G401 (cell line): ENCODE measurements around the gene CAMSAP3. TPM values are rescaled to one million over a fixed set of nuclear protein-coding genes. Genes with fewer than 3 reads are reported as not detected.
A peak's percentile ranks its signal among the peaks of the same experiment; 100 is the strongest.

Source experiments
- DNase-seq: peaks from one replicate; pipeline ENCODE4 v3.0.0-alpha.2; 2015; ENCODE audit warnings: low spot score
- in situ Hi-C: cut with HindIII; loops from 2 replicates; pipeline ENCODE4 v1.10.0; 2016; ENCODE audit warnings: low sequenced_read_pairs, mixed read lengths
- total RNA-seq: library from RNA; depleted of rRNA; stranded (reverse); fragments of >200 nt; shearing (Covaris generic); gene quantifications from 2 replicates; pipeline ENCODE4 v1.2.3, GENCODE V29; 2014

Gene CAMSAP3
- total RNA-seq, 1 experiment from 2014 or later: 3.3 TPM

DNA sequence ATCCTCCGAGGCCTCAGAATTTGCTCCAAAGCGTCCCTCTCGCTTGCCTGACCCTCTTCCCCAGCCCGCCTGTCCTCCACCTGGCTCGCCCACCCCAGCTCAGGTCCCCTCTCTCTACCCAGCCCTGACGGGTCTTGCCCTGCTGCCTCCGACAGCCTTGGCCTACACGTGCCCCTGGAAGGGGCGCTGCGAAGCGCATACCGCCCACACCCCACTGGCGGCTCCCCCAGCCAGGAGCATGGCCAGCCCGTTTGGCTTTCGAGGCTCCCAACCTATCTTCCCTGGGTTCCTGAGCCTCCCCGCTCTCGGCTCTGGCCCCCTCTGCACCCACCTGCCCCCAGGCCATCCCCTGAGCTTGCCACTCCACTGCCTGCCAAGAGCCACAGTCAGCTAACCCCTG lies 29.1 kb downstream of the CAMSAP3 start:
- in situ Hi-C loops: no loop called here

DNA sequence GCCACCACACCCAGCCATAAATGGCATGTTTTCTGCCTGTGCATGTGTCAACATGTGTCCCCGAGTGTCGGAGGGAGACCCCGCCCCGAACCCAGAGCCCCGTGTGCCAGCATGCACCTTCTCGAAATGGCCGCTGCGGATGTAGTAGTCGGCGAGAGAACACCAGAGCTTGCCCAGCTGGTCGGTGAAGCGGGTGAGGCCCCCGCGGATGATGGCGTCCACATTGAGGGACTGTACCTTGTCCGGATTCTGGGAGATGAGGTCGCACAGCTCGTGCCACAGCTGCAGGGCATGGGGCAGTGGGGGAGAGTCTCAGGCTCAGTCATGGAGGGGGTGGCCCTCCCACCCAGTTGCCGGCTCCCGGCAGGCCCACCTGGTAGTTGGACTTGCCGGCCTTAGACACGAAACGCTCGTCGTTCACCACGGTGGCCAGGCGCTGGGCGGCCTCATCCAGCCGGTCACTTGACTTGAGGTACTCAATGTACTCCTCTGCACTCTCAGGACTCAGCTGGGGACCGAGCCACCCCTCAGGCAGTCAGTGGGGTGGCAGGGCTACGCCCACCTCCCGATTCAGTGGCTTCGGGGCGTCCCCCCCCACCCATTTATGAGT lies 30.2 kb downstream of the CAMSAP3 start:
- no peak for DNase-seq
- in situ Hi-C loops: no loop called here

More for the DNA sequence above, 29.1 kb downstream of the CAMSAP3 start:
- DNase-seq: no peak

DNA sequence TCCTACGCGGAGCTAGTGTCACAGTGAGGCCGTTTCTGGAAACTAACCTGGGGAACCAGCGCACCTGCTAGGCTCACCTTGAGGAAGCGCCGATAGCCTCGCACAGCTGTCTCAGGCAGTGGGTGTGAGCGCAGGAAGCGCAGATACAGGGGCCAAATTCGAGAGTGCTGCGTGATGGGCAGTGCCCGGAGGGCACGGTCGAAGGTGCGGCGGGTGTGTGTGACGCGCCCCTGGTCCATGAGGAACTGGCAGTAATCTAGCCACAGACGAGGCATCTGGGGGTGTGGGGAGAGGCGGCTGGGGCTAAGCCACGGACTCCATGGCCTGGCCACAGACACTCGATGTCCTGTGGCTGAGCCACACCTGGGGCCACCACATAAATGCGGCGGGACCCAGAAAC lies 31.5 kb downstream of the CAMSAP3 start:
- no peak for DNase-seq
- in situ Hi-C loops: no loop called here

DNA sequence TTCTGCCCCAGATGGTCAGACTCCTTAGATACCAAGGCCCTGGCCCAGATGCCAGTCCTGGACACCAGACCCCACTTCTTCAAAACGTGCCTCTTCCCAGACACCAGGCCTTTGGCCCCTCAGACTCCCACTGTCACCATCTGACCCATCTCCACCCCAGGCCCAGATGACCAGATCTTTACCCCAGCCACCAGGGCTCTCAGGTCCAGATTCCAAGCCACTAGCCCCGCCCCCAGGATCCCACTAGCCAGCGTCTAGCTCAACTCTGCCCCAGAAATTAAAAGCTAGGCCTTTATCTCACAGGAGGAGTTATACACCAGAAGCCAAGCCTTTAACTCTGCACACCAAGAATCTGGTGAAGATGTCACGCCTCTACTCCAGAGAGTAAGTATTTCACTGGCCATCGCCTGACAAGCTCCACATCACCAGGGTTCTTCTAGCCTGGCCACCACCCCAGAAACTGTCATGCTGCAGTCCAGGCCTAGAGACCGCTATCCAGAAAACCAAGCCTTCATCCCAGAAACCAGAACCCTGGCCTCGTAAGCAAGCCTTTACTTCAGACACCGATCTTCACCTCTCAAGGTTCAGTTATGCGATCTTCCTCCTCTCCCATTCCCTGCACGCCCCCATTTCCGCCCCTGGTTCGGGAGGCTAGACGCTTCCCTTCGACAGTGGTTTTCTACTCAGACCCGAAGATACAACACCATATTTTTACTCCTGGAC lies 33.1 kb downstream of the CAMSAP3 start:
- no peak for DNase-seq
- in situ Hi-C loops: no loop called here

DNA sequence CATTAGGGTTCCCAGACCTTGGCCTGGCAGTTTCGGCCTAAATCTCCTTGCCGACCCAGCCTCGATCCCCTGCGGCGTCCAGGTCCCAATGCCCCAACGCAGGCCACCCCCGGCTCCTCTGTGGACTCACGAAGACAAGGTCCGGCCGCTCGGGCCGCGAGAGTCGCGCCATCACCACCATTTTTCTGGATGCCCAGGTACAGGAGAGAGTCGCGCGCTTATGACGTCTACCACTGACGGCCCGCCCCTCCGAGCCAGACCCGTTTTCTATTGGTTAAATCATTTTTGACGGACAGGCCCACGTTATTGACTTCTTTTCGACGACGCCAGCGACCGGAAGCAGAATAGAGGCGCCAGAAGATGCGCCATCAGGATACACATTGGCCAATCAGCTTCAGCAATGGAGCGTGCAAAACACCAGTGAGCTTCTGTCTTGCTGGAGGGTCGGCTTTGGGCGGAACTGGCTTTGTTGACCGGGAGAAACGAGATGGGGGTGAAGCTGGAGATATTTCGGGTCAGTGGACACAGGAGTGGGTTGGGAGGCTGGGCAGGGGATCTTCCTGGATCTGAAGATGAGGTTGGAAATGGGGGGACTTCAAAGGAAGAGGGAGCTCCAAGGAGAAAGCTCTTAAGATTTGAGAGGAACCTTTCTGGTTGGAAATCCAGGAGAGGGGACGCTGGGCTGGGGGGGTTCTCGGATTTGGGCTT lies 33.8 kb downstream of the CAMSAP3 start, which contains the start of the genes PET100 and XAB2:
TSS of gene PET100 (plus strand) at position 447 of the 708 bp plus-strand sequence. CDS start at position 488, 41 bp downstream.
TSS of gene XAB2 (minus strand) at position 199 of the 708 bp plus-strand sequence. CDS start at position 181, 18 bp downstream.
- in situ Hi-C loops: no loop called here
- peak; percentile 99 for DNase-seq

DNA sequence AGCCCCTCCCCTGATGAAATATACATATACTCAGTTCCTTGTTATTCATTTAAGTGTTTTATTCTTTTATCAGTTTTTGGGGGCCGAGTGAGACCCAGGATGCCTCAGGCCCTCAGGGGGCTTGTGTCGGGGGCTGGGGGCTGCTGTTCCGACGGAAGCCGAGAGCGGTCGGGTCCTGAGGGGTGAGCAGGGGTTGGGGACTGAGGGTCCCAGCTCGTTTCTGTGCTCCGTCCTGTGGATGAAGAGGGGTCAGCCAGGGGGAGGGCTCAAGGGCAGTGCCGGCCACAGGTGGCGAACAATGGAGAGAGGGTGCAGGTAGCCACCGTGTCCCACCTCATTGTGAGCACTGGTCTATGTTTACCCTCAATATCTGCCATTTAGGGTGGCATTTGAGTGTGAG lies 35.9 kb downstream of the CAMSAP3 start:
- DNase-seq: no peak
- in situ Hi-C loops: no loop called here

DNA sequence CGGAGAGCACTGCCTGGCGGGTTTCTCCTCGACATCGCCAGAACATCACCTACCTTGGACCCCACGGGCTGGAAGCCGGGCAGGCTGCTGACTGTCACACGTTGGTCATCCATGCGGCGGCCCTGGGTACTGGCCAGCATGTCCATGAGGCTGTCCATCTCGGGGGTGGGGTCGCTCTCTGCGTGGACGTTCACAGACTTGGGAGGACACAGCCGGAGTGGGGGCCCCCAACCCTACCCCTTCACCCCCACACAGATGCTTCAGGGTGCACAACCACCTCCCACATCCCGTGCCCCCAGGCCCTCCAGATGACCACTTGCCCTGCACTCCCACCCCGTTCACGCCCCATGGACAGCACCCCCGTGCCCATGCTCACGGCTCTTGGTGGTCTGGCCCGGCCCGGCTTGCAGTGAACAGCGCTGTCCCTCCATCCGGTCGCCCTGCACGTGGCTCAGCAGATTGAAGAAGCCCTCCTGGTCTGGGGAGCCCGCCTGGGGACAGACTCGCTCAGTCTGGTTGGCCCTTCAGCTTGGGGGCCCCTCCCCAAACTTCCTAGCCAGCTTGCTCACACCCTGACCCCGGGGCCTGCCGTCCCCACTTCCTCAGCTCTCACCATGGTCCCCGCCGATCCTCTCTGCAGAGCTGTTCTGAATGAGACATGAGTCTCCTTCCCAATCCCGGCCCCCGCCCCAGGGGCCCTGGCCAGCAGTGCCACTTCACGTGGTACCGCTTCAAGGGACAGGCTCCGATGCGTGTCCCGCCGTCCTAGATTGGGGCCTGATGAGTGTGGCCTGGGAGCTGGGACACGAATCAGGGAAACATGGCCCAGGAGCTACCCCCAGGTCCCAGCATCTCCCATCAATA lies 36.9 kb downstream of the CAMSAP3 start:
- DNase-seq: no peak
- in situ Hi-C loops: no loop called here

DNA sequence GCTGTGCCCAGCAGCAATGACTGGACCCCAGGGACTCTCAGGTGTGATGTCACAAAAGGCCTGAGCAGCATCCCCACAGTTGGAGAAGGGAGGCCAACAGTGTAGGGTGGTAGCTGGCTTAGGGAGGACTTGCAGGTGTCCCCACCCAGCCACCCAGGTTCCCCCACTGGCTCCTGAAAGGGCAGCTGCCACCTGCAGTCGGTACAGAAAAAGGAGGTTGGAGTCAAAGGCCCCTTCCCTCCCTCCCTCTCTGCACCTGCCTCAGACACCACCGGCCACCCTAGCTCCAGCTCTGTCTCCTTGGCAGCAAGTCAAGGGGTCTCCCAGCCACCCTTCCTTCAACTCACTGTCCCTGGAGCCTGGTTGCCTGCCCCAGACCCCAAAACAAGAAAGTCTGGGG lies 38.0 kb downstream of the CAMSAP3 start, which contains the start of gene PCP2:
TSS of gene PCP2 (minus strand) at position 22 of the 400 bp plus-strand sequence. CDS start 262 bp downstream, outside the sequence.
- in situ Hi-C loops: no loop called here
- no peak for DNase-seq

DNA sequence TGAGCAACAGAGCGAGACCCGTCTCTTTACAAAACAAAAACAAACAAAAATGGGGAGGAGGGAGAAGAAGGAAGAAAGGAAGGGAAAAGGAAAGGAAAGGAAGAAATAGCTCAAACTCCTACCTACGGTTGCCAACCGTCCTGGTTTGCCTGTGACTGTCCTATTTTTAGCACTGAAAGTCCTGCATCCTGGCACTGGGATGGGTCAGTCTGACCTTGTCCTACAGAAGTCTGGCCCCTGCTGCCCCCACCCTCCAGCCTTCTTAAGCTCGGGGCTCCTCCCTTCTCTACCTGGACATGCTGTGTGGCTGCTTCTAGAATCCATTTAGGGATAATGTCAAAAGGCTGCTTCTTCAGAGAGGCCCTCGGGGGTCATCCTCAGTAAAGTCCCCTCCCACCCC lies 40.0 kb downstream of the CAMSAP3 start:
- DNase-seq: no peak
- in situ Hi-C loops: no loop called here

DNA sequence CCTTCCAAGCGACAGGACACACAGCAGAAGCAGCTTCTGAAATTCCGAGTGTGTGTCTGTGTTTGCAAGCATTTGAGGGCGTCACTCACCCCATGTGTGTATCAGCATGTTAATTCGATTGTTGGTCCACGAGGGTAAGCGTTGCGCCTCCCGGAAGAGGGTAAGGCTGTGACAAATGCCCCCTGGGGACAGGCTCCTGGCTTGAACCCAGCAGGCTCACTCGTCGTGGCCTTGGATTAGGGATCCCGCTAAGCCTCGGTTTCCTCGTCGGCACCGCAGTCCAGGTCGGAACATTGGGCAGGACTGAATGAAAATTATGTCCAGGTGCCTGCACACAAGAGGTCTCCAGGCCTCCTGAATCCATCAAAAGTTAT lies 40.6 kb downstream of the CAMSAP3 start:
- no peak for DNase-seq
- in situ Hi-C loops: no loop called here

DNA sequence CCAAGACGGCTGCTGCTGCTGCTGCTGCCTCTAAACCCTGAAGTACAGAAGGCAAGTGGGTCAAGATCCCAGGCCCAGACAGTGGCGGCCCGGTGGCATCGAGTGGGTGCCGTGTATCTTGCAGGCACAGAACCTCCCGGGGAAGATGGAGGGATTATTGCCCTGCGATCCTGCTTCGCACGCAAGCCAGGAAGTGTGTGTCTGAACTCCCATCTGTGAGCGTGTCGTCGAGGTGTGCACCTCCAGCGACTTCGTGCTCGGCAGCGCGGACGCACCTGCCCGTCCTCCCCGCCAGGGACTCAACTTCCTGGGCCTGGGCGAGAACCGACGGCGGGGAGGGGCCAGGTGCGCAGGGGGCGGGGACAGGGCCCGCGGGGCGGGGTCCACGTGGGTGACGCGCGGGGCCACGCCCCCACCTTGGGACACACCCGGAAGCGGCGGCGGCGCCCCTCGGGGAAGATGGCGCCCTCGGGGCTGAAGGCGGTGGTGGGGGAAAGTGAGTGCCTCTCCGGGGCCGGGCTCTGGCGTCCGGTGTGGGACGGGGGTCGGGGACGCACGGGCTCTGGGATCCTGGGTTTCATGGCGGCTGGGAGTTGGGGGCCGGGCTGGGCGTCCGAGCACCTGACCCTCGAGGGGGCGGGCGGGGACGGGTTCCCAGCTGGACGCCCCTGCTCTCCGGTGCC lies 41.2 kb downstream of the CAMSAP3 start, which contains the start of gene STXBP2:
TSS of gene STXBP2 (plus strand) at position 420 of the 683 bp plus-strand sequence. CDS start at position 460, 40 bp downstream.
- in situ Hi-C loops: no loop called here
- DNase-seq: no peak

DNA sequence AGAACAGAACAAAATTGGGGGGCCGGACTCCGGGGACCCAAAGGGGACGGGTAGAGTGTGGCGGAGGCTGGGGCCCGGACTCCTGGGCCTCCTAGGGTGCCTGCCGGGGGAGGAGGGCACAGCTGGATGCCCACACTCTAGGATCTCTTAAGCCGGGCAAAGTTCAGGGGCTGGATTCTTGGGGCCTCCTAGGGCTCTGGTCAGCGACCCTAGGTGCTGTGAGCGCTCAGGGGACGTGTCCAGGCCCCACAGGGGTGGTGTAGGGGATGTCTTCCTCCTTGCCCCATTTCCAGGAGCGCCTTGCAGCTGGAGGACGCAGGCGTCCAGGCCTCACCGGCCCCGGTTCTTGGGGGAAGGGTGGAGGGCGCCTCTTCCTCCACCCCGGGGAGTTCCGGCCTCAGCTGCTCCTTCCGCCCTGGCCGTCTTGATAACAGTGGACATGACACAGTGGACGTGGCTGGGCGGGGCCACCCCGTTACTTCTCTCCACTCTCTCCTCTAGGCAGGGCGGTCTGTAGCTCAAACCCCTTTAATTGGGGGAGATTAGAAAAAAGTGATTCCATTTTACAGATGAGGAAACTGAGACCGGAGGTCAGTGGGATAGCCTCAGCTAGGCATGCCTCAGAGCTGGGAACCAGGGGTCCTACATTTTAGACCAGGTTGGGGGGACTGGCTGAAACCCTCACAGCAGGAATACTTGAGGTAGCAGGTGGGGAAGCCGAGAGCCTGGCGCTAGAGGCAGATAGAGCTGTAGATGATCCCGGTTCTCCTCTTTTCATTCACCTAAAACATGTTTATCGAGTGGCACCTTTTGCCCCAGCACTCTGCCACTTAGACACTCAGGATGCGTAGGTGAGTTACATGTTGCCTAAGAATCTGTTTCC lies 42.0 kb downstream of the CAMSAP3 start:
- in situ Hi-C loops: no loop called here
- DNase-seq: no peak

DNA sequence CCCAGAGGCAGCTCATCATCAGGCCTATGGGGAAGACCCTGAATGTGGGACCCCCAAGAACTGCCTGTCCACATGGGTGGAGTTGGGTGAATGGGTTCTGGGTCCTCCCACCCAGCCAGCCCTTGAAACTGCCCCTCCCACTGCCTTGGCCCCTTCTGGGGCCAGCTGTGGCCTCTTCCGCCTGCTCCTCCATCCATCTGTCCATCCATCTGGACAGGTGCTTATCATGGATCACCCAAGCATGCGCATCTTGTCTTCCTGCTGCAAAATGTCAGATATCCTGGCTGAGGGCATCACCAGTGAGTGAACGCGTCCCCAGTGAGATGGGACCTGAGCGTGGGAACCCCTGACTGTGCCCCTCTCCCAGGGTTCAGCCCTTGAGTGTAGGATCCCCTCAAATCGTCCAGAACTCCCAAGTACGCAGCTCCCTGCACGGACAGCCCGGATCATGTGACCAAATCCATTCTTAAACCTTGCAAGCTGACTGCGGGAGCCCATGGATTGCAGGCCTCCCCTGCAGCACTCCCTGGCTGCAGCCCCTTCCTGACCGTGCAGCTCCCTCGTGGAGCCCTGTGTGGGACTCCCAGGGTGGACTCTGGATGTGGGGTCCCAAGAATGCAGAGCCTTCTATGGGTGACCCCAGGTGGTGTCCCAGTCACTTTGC lies 43.3 kb downstream of the CAMSAP3 start:
- no peak for DNase-seq
- in situ Hi-C loops: no loop called here

DNA sequence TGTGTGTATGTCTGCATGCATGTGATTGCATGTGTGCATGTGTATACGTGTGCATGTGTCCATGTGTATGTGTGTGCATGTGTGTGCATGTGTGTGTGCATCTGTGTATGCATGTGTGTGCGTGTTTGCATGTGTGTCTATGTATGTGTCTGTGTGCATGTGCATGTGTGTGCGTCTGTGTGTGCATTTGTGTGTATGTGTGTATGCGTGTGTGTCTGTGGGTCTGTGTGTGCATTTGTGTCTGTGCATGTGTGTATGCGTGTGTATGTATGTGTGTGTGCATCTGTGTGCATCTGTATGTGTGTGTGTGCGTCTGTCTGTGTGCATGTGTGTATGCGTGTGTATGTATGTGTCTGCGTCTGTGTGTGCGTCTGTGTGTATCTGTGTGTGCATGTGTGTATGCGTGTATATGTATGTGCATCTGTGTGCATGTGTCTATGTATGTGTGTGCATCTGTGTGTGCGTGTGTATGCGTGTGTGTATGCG lies 44.2 kb downstream of the CAMSAP3 start:
- no peak for DNase-seq
- in situ Hi-C loops: no loop called here

DNA sequence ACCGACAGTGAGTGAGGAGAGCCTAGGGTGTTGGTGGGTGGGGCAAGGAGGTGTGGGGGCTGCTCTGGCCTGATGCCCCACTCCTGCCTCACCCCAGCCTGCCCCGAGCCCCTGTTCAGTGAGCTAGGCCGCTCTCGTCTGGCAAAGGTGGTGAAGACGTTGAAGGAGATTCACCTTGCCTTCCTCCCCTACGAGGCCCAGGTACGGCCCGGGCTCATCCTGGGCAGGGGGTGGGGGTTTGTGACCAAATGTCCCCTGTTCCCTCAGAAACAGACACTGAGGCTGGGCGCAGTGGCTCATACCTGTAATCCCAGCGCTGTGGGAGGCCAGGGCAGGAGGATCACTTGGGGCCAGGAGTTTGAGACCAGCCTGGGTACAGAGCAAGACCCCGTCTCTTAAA lies 45.1 kb downstream of the CAMSAP3 start:
- in situ Hi-C loops: no loop called here
- no peak for DNase-seq

DNA sequence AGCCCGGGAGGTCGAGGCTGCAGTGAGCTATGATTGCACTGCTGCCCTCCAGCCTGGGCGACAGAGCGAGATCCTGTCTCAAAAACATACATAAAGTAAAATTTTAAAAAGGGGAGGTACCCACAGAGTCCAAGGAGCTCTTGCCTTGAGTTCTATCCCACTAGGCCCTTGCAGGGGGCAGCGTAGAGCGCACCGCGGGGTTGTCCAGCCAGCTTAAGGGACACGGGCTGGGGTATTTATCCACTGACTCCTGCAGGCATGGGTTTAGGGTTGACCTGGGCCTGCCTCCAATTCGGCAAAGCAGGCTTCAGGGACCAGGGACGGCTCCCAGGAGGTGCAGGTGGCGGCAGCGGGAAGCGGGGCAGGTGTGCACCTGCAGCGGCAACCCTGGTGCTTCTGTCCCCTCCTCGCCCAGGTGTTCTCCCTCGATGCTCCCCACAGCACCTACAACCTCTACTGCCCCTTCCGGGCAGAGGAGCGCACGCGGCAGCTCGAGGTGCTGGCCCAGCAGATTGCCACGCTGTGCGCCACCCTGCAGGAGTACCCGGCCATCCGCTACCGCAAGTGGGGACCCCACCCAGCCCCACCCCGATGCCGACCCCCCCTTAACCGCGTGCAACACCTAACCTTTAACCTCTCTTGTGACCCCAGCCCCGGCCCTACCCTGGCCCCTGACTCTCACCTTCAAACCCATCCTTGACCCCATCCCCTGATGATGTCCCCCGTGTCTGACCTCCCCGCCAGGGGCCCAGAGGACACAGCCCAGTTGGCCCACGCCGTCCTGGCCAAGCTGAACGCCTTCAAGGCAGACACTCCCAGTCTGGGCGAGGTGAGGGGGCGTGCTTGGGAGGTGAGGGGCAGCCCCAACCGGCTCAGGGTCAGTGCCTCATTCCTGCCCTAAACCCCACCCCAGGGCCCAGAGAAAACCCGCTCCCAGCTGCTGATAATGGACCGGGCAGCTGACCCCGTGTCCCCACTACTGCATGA lies 45.9 kb downstream of the CAMSAP3 start:
- DNase-seq: no peak
- in situ Hi-C loops: no loop called here
